ENCODE results near the gene BLOC1S6.

DNA sequence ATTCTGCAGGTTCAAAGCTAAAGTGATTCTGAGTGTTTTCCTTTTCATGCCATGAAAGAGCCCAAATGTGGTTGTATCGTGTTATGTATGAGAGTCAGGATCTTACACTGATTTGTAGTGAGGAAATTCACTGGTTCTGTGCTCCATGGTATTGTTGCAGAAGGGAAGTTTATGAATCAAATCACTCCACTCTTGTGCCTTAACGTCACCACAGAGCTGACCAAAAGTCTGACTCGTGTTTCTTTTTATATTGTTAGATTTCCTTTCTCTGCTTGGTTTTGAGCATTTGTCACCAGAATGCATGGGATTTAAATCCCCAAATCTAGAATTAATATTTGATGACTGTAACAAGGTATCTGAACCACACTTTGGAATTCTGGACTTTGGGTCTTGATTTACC, 35.5 kb upstream of the BLOC1S6 start:
- TF ChIP-seq, protein P1, sequence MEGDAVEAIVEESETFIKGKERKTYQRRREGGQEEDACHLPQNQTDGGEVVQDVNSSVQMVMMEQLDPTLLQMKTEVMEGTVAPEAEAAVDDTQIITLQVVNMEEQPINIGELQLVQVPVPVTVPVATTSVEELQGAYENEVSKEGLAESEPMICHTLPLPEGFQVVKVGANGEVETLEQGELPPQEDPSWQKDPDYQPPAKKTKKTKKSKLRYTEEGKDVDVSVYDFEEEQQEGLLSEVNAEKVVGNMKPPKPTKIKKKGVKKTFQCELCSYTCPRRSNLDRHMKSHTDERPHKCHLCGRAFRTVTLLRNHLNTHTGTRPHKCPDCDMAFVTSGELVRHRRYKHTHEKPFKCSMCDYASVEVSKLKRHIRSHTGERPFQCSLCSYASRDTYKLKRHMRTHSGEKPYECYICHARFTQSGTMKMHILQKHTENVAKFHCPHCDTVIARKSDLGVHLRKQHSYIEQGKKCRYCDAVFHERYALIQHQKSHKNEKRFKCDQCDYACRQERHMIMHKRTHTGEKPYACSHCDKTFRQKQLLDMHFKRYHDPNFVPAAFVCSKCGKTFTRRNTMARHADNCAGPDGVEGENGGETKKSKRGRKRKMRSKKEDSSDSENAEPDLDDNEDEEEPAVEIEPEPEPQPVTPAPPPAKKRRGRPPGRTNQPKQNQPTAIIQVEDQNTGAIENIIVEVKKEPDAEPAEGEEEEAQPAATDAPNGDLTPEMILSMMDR (IDR thresholded peaks at IDR 0.05), result no peak
- TF ChIP-seq POLR2A (IDR thresholded peaks at IDR 0.05) (no peak), EP300 (IDR thresholded peaks at IDR 0.05) (no peak)
